ENCODE measurements around the gene ZNF768.
"Not testable (repeated sequence)": the region's sequence is repeated elsewhere in the genome, so short reads cannot be mapped to it uniquely, and the experiment has no call there.

Gene ZNF768

DNA sequence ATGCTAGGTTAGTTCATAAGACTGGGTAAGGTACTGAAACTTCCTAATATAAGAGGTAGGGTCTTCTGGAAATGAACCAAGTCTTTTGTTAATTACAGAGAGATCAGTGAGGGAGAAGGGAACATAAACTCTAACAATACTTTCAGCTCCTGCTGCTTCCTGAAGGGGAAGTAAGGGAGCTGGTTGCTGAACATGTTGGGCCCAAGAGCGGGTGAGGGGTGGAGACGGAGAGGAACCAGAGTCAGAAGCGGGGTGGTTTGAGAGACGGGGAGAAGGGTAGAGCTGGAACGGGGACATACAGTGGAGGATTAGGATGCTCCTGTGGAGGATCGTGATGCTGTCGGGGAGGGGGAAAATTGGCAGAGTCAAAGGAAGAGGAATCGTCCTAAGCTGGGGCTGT is 19.7 kb upstream of the ZNF768 start:
- Histone ChIP-seq H3K36me3 (ENCODE audit: insufficient read depth, low read length) (no peaks in the 10 kb centered on the region), H3K4me3 (ENCODE audit: low read depth in 1 of 2, low read length in 2 of 2) (no peak overlapping the region), H3K4me1 (ENCODE audit: insufficient read depth, low read length) (0 out of 2 replicates have a peak, but pooled peaks cover 2% of the 10 kb centered on the region), H3K9me3 (ENCODE audit: insufficient read depth, low read length, severe bottlenecking) (no peaks in the 10 kb centered on the region), H3K27ac (ENCODE audit: low read length) (no peak overlapping the region), H3K27me3 (ENCODE audit: insufficient read depth, low read length, poor library complexity) (no peaks in the 10 kb centered on the region), H2AFZ (ENCODE audit: low read depth, low read length) (no peak overlapping the region), H4K20me1 (ENCODE audit: insufficient read depth, low read length) (no peaks in the 10 kb centered on the region), H3K4me2 (ENCODE audit: insufficient read depth, low read length) (no peak overlapping the region), H3K79me2 (ENCODE audit: insufficient read depth, low read length) (peaks cover 5% of the 10 kb centered on the region; the same call in 1 of the 2 replicates), H3K9ac (ENCODE audit: low read depth, low read length) (no peak overlapping the region)
- ATAC-seq (ENCODE audit: insufficient read depth, low read depth) (no peak), DNase-seq (no peak)
- TF ChIP-seq EZH2 (IDR thresholded peaks at IDR 0.05; ENCODE audit: borderline replicate concordance, low read depth, low read length, severe bottlenecking) = no peak
- TF ChIP-seq, protein P1, sequence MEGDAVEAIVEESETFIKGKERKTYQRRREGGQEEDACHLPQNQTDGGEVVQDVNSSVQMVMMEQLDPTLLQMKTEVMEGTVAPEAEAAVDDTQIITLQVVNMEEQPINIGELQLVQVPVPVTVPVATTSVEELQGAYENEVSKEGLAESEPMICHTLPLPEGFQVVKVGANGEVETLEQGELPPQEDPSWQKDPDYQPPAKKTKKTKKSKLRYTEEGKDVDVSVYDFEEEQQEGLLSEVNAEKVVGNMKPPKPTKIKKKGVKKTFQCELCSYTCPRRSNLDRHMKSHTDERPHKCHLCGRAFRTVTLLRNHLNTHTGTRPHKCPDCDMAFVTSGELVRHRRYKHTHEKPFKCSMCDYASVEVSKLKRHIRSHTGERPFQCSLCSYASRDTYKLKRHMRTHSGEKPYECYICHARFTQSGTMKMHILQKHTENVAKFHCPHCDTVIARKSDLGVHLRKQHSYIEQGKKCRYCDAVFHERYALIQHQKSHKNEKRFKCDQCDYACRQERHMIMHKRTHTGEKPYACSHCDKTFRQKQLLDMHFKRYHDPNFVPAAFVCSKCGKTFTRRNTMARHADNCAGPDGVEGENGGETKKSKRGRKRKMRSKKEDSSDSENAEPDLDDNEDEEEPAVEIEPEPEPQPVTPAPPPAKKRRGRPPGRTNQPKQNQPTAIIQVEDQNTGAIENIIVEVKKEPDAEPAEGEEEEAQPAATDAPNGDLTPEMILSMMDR (IDR thresholded peaks at IDR 0.05; ENCODE audit: borderline replicate concordance, extremely low read depth, low read length, poor library complexity, severe bottlenecking) = no peak

DNA sequence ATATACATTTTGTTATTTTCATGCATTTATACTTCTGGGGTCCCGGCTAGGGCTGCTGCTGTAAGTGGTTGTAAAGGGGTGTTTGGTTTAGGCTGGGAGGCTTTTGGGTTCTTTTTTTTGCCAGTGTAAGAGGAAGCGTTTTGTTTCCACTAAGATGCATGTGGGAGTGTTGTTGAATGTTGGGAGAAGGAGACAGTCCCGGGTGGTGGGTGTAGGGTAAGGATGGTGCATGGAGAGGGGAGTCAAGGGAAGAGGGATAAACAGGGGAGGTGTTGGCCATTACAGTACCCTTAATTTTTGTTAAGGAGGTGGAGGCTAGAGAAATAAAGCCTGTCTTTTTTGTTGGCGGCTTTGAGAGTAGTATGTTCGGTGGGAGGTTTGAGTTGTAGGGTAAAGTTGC is 16.7 kb upstream of the ZNF768 start:
- Histone ChIP-seq H3K27me3 (ENCODE audit: insufficient read depth, low read length, poor library complexity) (no peaks in the 10 kb centered on the region), H3K4me3 (ENCODE audit: low read depth in 1 of 2, low read length in 2 of 2) (no peak overlapping the region), H3K27ac (ENCODE audit: low read length) (no peak overlapping the region), H3K4me1 (ENCODE audit: insufficient read depth, low read length) (no peaks in the 10 kb centered on the region), H3K9me3 (ENCODE audit: insufficient read depth, low read length, severe bottlenecking) (no peaks in the 10 kb centered on the region), H3K9ac (ENCODE audit: low read depth, low read length) (no peak overlapping the region), H4K20me1 (ENCODE audit: insufficient read depth, low read length) (no peaks in the 10 kb centered on the region), H3K4me2 (ENCODE audit: insufficient read depth, low read length) (no peak overlapping the region), H2AFZ (ENCODE audit: low read depth, low read length) (no peak overlapping the region), H3K79me2 (ENCODE audit: insufficient read depth, low read length) (peaks cover 7% of the 10 kb centered on the region; the same call in 1 of the 2 replicates), H3K36me3 (ENCODE audit: insufficient read depth, low read length) (peaks cover 7% of the 10 kb centered on the region; the same call in 1 of the 2 replicates)
- ATAC-seq (ENCODE audit: insufficient read depth, low read depth) (no peak), DNase-seq (no peak)
- TF ChIP-seq, protein P1 (IDR thresholded peaks at IDR 0.05; ENCODE audit: borderline replicate concordance, extremely low read depth, low read length, poor library complexity, severe bottlenecking) = no peak
- no peak for TF ChIP-seq EZH2 (IDR thresholded peaks at IDR 0.05; ENCODE audit: borderline replicate concordance, low read depth, low read length, severe bottlenecking)

DNA sequence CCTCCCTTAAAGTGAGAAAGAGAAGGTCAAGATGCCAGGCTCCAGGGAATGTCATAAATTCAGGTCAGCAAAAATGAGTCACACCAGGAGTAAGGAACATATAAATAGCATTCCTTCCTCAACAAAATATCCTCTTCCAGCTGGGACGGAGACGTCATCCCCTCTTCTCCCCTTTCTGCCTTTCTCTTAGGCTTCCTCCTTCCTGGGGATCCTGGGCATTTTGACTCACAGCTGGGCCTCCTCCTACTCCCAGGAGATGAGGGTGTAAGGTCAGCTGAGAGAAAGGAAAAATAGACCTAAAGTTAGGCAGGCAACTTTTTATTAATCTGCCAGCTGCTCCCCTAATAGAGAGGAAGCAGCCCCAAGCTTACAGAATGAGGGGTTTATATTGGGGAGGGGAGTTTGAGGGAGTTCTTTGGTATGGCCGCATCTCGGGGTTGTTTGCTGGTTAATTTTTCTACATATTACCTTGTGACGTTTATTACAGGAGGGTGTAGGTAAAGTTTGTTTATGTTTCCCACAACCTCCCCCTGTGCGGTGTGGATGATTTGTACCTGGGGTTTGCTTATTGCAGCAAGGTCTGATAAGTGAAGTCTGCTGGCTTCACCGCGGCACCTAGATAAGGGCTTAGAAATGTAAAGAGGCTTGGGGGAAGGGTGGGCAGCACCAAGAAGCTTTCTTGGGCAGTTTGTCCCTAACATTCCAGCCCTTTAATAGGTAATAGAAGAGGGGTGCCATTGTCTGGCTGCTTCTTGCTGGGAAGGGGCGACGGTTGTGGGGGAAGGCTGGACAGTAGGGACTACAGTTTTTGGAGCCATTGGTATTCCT is 15.3 kb upstream of the ZNF768 start:
- Histone ChIP-seq H2AFZ (ENCODE audit: low read depth, low read length) (no peak overlapping the region), H3K79me2 (ENCODE audit: insufficient read depth, low read length) (peaks cover 11% of the 10 kb centered on the region; the same call in 1 of the 2 replicates), H3K9me3 (ENCODE audit: insufficient read depth, low read length, severe bottlenecking) (no peaks in the 10 kb centered on the region), H3K4me2 (ENCODE audit: insufficient read depth, low read length) (no peak overlapping the region), H3K36me3 (ENCODE audit: insufficient read depth, low read length) (peaks cover 12% of the 10 kb centered on the region; the same call in 1 of the 2 replicates), H3K4me3 (ENCODE audit: low read depth in 1 of 2, low read length in 2 of 2) (no peak overlapping the region), H3K27me3 (ENCODE audit: insufficient read depth, low read length, poor library complexity) (no peaks in the 10 kb centered on the region), H3K4me1 (ENCODE audit: insufficient read depth, low read length) (peaks cover 6% of the 10 kb centered on the region), H3K27ac (ENCODE audit: low read length) (no peak overlapping the region), H4K20me1 (ENCODE audit: insufficient read depth, low read length) (no peaks in the 10 kb centered on the region), H3K9ac (ENCODE audit: low read depth, low read length) (no peak overlapping the region)
- TF ChIP-seq, protein P1 (IDR thresholded peaks at IDR 0.05; ENCODE audit: borderline replicate concordance, extremely low read depth, low read length, poor library complexity, severe bottlenecking) = no peak
- TF ChIP-seq EZH2 (IDR thresholded peaks at IDR 0.05; ENCODE audit: borderline replicate concordance, low read depth, low read length, severe bottlenecking) = no peak
- no peak for DNase-seq
- no peak for ATAC-seq (ENCODE audit: insufficient read depth, low read depth)

DNA sequence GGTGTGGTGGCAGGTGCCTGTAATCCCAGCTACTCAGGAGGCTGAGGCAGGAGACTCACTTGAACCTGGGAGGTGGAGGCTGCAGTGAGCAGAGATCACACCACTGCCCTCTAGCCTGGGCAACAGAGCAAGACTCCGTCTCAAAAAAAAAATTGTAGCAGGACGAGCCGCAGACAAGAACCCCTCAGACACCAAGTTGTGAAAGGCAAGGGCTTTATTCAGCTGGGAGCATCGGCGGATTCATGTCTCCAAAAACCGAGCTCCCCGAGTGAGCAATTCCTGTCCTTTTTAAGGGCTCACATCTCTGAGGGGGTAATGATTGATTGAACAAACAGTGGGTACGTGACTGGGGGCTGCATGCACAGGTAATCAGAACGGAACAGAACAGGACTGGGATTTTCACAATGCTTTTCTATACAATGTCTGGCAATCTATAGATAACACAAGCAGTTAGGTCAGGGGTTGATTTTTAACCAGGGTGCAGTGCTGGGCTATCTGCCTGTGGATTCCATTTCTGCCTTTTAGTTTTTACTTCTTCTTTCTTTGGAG is 14.6 kb upstream of the ZNF768 start:
- H3K36me3 ChIP-seq (ENCODE audit: insufficient read depth, low read length) = peaks cover 15% of the 10 kb centered on the region; the same call in 1 of the 2 replicates
- H3K4me2 ChIP-seq (ENCODE audit: insufficient read depth, low read length); H3K4me3 ChIP-seq (ENCODE audit: low read depth in 1 of 2, low read length in 2 of 2); H3K27ac ChIP-seq (ENCODE audit: low read length); H2AFZ ChIP-seq (ENCODE audit: low read depth, low read length); H3K9me3 ChIP-seq (ENCODE audit: insufficient read depth, low read length, severe bottlenecking); H4K20me1 ChIP-seq (ENCODE audit: insufficient read depth, low read length); H3K9ac ChIP-seq (ENCODE audit: low read depth, low read length); DNase-seq; ATAC-seq (ENCODE audit: insufficient read depth, low read depth); H3K27me3 ChIP-seq (ENCODE audit: insufficient read depth, low read length, poor library complexity): not testable (repeated sequence)
- peaks cover 13% of the 10 kb centered on the region for H3K4me1 ChIP-seq (ENCODE audit: insufficient read depth, low read length)
- peaks cover 18% of the 10 kb centered on the region for H3K79me2 ChIP-seq (ENCODE audit: insufficient read depth, low read length)

DNA sequence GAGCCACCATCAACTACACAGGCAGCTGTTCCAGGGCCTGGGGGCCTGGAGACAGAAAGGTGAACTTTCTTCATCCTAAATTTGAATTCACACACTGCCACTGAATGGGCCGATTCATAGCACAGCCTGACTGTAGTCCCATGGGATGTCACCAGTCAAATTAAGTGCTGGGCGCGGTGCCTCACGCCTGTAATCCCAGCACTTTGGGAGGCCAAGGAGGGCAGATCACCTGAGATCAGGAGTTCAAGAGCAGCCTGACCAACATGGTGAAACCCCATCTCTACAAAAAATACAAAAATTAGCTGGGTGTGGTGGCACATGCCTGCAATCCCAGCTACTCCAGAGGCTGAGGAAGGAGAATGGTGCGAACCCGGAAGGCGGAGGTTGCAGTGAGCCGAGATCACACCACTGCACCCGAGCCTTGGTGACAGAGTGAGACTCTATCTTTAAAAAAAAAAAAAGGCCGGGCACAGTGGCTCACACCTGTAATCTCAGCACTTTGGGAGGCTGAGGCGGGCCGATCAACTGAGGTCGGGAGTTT is 13.7 kb upstream of the ZNF768 start:
- H3K79me2 ChIP-seq (ENCODE audit: insufficient read depth, low read length) = peaks cover 28% of the 10 kb centered on the region
- H3K27ac ChIP-seq (ENCODE audit: low read length); H4K20me1 ChIP-seq (ENCODE audit: insufficient read depth, low read length); H2AFZ ChIP-seq (ENCODE audit: low read depth, low read length); H3K9ac ChIP-seq (ENCODE audit: low read depth, low read length); ATAC-seq (ENCODE audit: insufficient read depth, low read depth); H3K4me2 ChIP-seq (ENCODE audit: insufficient read depth, low read length); H3K4me3 ChIP-seq (ENCODE audit: low read depth in 1 of 2, low read length in 2 of 2); H3K27me3 ChIP-seq (ENCODE audit: insufficient read depth, low read length, poor library complexity); H3K9me3 ChIP-seq (ENCODE audit: insufficient read depth, low read length, severe bottlenecking); DNase-seq: not testable (repeated sequence)
- H3K36me3 ChIP-seq (ENCODE audit: insufficient read depth, low read length) = peaks cover 15% of the 10 kb centered on the region; the same call in 1 of the 2 replicates
- peaks cover 18% of the 10 kb centered on the region for H3K4me1 ChIP-seq (ENCODE audit: insufficient read depth, low read length)
